ENCODE results near the gene CIDEA. TPM values are rescaled to one million over a fixed set of nuclear protein-coding genes. Genes with fewer than 3 reads are reported as not detected.

The CIDEA gene
- total RNA-seq, 1 experiment from 2014 or later = 0.50 TPM

DNA sequence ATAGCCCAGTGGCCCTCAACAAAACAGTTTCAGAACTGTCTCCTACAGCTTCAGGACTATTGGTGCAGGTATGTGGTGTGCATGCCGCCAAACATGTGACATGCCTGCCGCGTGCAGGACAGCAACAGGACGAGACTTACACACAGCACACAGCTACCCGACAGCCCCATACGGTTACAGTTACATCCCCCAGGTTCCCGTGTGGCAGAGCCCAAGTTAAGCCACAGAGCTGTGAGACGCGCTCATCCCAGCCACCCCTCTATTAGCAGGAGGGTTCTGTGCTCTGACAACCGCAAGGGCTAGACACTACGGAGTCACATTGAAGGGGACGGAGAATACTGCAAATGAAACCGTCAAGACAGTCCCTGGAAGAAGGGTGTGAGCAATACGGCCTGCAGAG lies 37.5 kb downstream of the CIDEA start:
- Mint-ChIP-seq H3K36me3 (no peaks in the 10 kb centered on the region), H3K4me1 (peaks cover 29% of the 10 kb centered on the region), H3K27me3 (ENCODE audit: low read depth) (peaks cover 17% of the 10 kb centered on the region), H3K27ac (no peak overlapping the region), H3K9me3 (no peaks in the 10 kb centered on the region), H3K4me3 (no peak overlapping the region)
- TF ChIP-seq ZNF232 (CRISPR knock-in tag; IDR thresholded peaks at IDR 0.05) = no peak
- TF ChIP-seq OVOL2 (CRISPR knock-in tag; IDR thresholded peaks at IDR 0.05; ENCODE audit: borderline replicate concordance) = no peak
- TF ChIP-seq, protein P1, sequence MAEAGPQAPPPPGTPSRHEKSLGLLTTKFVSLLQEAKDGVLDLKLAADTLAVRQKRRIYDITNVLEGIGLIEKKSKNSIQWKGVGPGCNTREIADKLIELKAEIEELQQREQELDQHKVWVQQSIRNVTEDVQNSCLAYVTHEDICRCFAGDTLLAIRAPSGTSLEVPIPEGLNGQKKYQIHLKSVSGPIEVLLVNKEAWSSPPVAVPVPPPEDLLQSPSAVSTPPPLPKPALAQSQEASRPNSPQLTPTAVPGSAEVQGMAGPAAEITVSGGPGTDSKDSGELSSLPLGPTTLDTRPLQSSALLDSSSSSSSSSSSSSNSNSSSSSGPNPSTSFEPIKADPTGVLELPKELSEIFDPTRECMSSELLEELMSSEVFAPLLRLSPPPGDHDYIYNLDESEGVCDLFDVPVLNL (CRISPR knock-in tag; IDR thresholded peaks at IDR 0.05; ENCODE audit: borderline replicate concordance, low read depth) = no peak
- TF ChIP-seq, protein P2, sequence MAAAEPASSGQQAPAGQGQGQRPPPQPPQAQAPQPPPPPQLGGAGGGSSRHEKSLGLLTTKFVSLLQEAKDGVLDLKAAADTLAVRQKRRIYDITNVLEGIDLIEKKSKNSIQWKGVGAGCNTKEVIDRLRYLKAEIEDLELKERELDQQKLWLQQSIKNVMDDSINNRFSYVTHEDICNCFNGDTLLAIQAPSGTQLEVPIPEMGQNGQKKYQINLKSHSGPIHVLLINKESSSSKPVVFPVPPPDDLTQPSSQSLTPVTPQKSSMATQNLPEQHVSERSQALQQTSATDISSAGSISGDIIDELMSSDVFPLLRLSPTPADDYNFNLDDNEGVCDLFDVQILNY (CRISPR knock-in tag; IDR thresholded peaks at IDR 0.05) = no peak
- TF ChIP-seq IRF1 (CRISPR knock-in tag; IDR thresholded peaks at IDR 0.05) = no peak
- ChIA-PET POLR2A (no interaction called here), CTCF (interaction anchor here (0.8 to 1.4 kb wide), 3 partner anchors 14 to 37 kb away, joined by 3 to 6 read pairs (median 6); no protein-coding TSS in a partner anchor)
- DNase-seq (ENCODE audit: low spot score) (no peak), ATAC-seq (no peak)

- CTCF ChIA-PET = interaction anchor here (1.2 to 1.8 kb wide), 3 partner anchors 14 to 34 kb away, joined by 5 to 6 read pairs (median 5); no protein-coding TSS in a partner anchor
- H3K36me3 Mint-ChIP-seq = peaks cover 5% of the 10 kb centered on the region; the same call in 1 of the 2 replicates
- POLR2A ChIA-PET = no interaction called here
- TF ChIP-seq MLX (CRISPR knock-in tag; IDR thresholded peaks at IDR 0.05) = no peak
- TF ChIP-seq SMAD4 (CRISPR knock-in tag; IDR thresholded peaks at IDR 0.05) = no peak
- TF ChIP-seq TP53 (CRISPR knock-in tag; IDR thresholded peaks at IDR 0.05) = no peak
- TF ChIP-seq ATF1 (CRISPR knock-in tag; IDR thresholded peaks at IDR 0.05) = no peak
- TF ChIP-seq TEAD1 (CRISPR knock-in tag; IDR thresholded peaks at IDR 0.05) = no peak
- TF ChIP-seq ZNF121 (CRISPR knock-in tag; IDR thresholded peaks at IDR 0.05) = no peak
- TF ChIP-seq CBFB (CRISPR knock-in tag; IDR thresholded peaks at IDR 0.05; ENCODE audit: low read depth) = no peak
- TF ChIP-seq, protein P3, sequence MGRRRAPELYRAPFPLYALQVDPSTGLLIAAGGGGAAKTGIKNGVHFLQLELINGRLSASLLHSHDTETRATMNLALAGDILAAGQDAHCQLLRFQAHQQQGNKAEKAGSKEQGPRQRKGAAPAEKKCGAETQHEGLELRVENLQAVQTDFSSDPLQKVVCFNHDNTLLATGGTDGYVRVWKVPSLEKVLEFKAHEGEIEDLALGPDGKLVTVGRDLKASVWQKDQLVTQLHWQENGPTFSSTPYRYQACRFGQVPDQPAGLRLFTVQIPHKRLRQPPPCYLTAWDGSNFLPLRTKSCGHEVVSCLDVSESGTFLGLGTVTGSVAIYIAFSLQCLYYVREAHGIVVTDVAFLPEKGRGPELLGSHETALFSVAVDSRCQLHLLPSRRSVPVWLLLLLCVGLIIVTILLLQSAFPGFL (CRISPR knock-in tag; IDR thresholded peaks at IDR 0.05; ENCODE audit: borderline replicate concordance) = no peak
- no peak for TF ChIP-seq ZNF263 (CRISPR knock-in tag; IDR thresholded peaks at IDR 0.05; ENCODE audit: low read depth)
- no peak for TF ChIP-seq IRF1 (CRISPR knock-in tag; IDR thresholded peaks at IDR 0.05)
- TF ChIP-seq ZNF423 (CRISPR knock-in tag; IDR thresholded peaks at IDR 0.05) = no peak
- no peak for TF ChIP-seq PRRX2 (CRISPR knock-in tag; IDR thresholded peaks at IDR 0.05)
- TF ChIP-seq, protein P4, sequence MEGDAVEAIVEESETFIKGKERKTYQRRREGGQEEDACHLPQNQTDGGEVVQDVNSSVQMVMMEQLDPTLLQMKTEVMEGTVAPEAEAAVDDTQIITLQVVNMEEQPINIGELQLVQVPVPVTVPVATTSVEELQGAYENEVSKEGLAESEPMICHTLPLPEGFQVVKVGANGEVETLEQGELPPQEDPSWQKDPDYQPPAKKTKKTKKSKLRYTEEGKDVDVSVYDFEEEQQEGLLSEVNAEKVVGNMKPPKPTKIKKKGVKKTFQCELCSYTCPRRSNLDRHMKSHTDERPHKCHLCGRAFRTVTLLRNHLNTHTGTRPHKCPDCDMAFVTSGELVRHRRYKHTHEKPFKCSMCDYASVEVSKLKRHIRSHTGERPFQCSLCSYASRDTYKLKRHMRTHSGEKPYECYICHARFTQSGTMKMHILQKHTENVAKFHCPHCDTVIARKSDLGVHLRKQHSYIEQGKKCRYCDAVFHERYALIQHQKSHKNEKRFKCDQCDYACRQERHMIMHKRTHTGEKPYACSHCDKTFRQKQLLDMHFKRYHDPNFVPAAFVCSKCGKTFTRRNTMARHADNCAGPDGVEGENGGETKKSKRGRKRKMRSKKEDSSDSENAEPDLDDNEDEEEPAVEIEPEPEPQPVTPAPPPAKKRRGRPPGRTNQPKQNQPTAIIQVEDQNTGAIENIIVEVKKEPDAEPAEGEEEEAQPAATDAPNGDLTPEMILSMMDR (IDR thresholded peaks at IDR 0.05) = no peak
- no peak overlapping the region for H3K4me3 Mint-ChIP-seq
- ATAC-seq = no peak
- peaks cover 5% of the 10 kb centered on the region; the same call in 1 of the 2 replicates for H3K9me3 Mint-ChIP-seq
- peaks cover 20% of the 10 kb centered on the region for H3K4me1 Mint-ChIP-seq
- peaks cover 3% of the 10 kb centered on the region; the same call in 1 of the 2 replicates for H3K27me3 Mint-ChIP-seq (ENCODE audit: low read depth)
- DNase-seq (ENCODE audit: low spot score) = no peak
- H3K27ac Mint-ChIP-seq = no peak overlapping the region
These were observed 39.7 kb downstream of the CIDEA start for GRCh38 chr18:12293831-12294230.
